SW 1271 (cell line): ENCODE results near the gene PMP22.

ENCODE experiments used
- DNase-seq, 2 experiments: peaks; one replicate each; lab custom pipeline; 2025; lab: John Stamatoyannopoulos, UW

Gene PMP22

GRCh38 chr17:15265131-15265530 is at the start of gene PMP22:
PMP22 (minus strand) TSS chr17:15265326; CDS start chr17:15260727, 4,599 bp downstream.
- no peak for DNase-seq

- no peak for DNase-seq
These were observed 46.9 kb upstream of the PMP22 start for GRCh38 chr17:15311996-15312395.

DNA sequence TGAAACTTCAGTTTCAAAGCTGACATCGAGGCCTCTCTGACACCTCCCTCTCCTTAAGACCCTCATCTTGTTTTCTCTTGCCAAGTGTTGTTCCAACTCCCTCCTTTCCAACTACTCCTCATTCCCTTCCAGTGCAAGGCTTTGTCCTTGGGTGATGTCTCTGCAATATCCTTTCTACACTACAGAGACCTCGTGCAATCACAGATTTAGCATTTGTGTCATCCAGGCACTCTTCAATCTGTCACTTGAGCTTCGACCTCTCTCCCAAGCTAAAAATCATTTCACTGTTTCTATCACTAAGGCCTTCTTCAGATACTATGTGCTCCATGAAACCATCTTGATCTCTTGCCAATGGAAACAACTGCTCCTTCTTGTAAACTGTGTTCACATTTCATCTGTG is 44.7 kb upstream of the PMP22 start:
- no peak for DNase-seq

DNA sequence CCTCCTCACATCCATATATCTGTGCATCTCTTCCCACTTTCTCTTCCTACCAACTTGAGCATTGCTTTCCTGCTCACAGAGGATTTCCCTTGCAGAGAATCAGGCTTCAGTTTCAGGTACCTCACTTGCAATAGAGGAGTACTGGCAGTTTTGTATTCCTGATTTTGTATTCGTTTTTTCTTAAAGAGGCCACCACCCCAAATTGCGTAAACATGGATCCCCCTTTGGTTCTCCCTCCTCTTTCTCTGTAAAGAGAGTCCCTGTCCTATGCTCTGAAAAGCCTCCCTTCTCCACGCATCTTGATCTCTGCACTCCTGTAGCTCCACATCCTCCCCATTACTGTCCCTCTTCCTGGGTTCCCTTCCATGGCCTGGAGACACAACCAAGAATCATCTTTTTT is 44.1 kb upstream of the PMP22 start:
- DNase-seq = no peak

GRCh38 chr17:15308758-15309157 is 43.6 kb upstream of the PMP22 start:
- DNase-seq = no peak

- no peak for DNase-seq
These were observed 42.6 kb upstream of the PMP22 start for GRCh38 chr17:15307710-15308111.

GRCh38 chr17:15303851-15304250 is 38.7 kb upstream of the PMP22 start:
- no peak for DNase-seq

DNA sequence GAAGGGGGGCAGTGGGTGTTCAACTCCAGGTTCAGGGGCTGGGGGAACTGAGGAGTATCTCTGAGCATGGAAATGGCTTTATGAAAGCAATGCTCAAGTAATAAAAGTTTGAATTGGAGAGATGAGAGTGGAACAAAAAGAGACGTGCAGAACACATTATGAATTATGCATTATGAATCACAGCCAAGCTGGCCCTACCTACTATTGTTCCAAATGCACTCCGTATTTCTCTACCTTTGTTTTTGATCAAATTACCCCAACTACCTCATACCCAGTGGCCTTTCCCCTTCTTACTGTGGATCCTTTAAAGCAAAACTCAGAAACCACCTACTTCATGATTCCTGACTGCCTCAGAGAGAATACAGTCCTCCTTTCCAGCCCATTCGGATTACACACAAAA is 38.1 kb upstream of the PMP22 start:
- no peak for DNase-seq

DNA sequence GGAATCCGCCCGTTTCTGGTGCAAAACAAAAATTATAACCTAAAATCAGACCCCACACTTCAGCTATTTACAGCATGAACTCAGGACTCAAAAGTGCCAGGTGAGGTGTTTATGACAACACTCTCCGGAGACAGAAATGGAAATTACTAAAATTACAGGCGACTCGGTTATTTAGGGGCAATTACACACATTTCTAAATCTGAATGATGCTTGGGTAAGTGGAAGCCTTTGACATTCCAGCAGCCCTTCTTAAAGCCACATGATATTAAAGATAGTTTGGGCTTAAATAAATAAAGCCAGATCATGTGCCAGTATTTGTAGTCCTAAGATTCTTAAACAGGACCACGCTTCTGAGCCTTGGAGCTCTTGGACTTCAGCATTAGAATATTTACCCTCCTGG is 36.7 kb upstream of the PMP22 start:
- no peak for DNase-seq

GRCh38 chr17:15298176-15298575 is 33.0 kb upstream of the PMP22 start:
- no peak for DNase-seq

DNA sequence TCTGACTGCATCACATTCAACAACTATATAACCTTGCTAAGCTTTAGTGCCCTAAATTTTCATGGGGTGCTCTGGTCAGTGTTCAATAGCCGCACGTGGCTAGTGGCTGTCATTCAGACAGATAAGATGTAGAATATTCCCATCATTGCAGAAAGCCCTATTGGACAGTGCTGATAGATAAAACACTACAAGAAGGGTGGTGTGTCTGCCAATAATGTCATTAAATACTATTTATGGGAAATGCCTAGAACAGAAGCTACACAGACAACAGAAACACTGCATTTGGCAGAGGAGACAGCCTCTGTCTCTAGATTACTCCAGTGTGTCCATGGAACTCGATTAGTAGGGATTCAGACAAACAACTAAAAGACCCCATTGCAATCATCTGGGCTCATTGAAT is 28.4 kb upstream of the PMP22 start:
- DNase-seq = no peak

DNA sequence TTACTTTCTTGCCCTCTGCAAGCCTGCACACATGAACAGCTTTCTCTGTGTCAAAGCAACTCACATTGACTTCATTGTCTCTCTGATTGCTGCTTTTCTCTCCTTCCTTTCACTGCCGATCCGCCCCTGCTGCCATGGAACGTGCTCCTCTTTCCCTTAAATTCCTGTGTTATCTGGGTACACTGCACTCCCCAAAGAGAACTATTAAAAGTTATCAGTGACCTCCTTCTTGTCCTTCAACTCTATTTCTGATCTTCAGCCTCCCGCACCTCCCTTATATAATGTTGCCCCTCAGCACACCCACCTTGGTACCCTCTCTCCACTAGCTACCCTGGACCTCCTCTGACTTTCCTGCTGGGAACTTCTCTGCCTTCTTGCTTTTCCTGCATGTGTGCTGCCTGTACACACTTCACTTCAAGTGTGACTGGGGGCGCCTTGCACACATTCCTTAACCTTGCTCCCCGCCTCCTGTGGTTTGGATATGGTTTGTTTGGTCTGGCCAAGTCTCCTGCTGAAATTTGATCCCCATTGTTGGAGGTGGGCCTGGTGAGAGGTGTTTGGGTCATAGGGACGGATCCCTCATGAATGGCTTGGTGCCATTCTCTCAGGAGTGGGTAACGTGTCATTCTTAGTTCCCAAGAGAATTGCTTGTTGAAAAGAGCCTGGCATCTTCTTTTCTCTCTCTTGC is 26.7 kb upstream of the PMP22 start:
- DNase-seq = no peak

- DNase-seq = no peak
These were observed 25.5 kb upstream of the PMP22 start for GRCh38 chr17:15290605-15291004.

DNA sequence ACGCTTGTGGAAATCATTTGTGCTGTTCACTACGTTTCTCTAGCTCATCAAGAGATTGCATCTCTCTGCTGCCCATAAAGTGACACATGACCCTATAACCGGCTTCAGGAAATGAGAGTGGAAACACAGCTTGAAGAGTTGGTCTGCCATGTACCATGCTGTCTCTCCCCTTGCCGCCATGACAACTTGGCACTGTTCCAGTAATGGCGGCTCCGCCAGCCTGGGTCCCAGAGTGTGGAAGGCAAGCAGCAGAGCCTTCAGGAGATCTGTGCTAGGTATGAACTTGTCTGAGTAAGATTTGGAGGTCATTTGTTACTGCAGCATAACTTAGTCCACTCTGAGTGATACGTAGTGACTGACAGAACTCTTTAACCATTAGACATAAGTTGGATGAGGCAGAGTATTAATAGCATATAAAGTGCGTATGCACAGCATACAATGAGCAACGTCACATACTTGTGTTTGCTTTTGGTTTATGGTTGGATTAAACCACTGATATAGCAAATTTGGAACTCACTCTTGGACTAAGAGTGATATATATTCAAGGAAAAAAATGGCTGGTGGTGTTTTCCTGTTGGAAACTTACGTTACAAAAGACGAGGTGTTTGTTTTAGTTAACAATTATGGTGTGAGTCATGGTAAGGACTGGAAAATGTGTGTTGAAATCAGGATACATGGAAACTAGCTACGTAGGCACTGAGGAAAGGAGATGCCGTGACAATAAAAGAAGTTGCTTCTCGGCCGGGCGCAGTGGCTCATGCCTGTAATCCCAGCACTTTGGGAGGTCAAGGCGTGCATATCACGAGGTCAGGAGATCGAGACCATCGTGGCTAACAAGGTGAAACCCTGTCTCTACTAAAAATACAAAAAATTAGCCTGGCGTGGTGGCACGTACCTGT is 24.4 kb upstream of the PMP22 start:
- DNase-seq = no peak

DNA sequence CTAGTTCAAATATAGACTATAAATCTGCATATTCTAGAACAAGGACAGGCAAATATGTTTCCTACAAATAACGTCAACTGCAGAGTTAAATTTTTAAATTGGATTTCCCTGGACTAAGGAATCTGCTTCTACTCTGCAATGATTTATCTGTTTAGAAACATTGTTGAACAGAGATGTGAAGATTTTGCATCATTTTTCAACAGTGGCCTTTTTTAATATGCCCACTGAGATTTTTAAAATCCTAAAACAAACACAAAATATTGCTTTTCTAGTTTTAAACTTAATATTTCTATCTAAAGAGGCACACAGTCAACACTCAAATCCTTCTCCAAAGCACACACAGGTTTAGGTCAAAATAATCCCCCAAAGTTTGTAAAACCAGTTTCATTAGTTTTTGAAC is 23.7 kb upstream of the PMP22 start:
- DNase-seq = no peak

- DNase-seq = no peak
These were observed 22.6 kb upstream of the PMP22 start for GRCh38 chr17:15287538-15288267.

GRCh38 chr17:15285466-15285865 is 20.3 kb upstream of the PMP22 start:
- DNase-seq = no peak

DNA sequence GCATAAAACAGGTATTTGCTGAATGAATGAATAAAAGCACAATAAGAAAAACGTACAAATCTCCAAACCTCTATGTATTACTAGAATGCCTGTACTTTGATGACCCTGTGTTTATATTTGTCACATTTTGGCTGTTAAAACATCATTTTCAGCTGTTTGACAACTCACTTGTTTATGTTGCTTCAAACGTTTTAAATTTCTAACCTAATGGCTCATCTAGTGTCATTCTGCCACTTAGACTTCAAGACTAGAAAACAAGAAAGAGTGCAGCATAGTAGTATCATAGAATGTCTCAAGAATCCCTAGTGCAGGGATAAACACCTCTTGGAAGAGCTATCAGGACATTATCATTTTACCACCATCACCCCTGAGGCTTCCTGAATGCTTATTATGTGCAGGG is 19.4 kb upstream of the PMP22 start:
- no peak for DNase-seq

DNA sequence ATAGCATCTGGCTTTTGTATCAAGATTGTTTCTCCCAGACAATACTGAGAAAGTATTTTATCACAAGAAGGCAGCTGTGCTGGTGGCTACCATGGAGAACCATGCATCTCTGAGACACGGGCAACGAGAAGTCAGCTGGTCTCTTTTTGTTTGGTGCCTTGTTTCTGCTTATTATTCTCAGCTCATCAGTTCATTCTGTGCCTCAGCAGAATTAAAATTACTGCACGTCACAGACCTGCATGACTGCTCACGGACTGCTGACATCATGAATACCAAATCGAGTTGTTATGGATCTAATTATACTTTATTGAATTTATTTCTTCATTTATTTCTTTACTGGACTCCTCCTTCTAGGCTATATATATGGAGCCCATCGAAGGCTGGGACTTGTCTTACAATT is 19.0 kb upstream of the PMP22 start:
- no peak for DNase-seq

- DNase-seq = no peak
These were observed 16.8 kb upstream of the PMP22 start for GRCh38 chr17:15281909-15282308.

DNA sequence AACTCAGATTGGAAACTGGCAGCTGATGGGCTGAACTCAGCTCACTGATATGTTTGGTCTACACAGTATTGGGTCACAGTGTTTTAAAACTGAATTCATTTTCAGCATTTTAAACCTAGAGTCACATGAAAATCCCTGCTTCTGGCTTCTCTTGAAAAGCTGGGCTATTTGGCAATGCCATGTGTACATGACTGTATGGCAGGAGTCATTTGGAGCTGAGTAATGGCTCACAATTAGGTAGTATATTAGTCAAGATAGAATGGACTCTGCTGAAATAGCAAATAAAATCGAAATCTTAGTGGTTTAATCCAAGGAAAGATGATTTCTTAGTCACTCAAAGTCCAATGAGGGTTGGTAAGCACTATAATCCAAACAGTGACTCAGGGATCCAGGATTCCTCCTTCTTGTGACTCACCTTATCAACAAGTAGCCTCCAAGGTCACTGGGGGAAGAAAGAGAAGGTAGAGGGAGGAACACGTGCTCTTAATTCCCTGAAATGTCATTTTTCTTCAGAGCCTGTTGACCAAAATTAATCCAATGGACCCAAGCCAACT is 13.9 kb upstream of the PMP22 start:
- peak; percentile 16 to 25 for DNase-seq

DNA sequence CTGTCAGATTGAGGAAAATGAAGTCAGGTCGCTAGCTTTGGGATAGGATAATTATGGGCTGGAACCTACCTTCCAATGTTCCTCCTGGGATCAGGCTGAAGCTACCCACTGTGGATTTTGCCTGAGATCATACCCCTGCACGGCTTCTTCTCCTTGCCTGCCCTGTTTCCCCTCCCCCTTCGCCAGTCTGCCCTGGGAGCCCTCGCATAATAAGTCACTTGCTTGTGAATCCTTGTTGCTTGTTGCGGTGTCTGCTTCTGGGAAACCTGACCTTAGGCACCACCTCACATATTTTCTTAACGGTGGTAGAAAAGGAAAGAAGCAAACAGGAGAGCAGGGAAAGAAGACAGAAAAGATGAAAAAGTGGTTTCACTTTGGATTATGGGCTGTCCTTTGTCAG is 13.3 kb upstream of the PMP22 start:
- no peak for DNase-seq
